ENCODE results near the gene TMEM132E.

GRCh38 chr17:34570506-34570905 lies 8.9 kb upstream of the TMEM132E start:
- no peak for TF ChIP-seq CTCF (conservative IDR thresholded peaks at IDR 0.05; ENCODE audit: low read depth in 2 of 2)
- TF ChIP-seq EZH2 (IDR thresholded peaks at IDR 0.05; ENCODE audit: low read depth, unreplicated experiment): no peak
- TF ChIP-seq REST (IDR thresholded peaks at IDR 0.05; ENCODE audit: unreplicated experiment): no peak
- TF ChIP-seq EZH2phosphoT487 (IDR thresholded peaks at IDR 0.05; ENCODE audit: unreplicated experiment): no peak
- TF ChIP-seq POLR2AphosphoS5 (IDR thresholded peaks at IDR 0.05; ENCODE audit: low read depth): no peak
- TF ChIP-seq JUNB (IDR thresholded peaks at IDR 0.05; ENCODE audit: unreplicated experiment): no peak
